DND-41 (cell line): ENCODE data around the gene SH3RF3.

Experiments
- CTCF ChIP-seq: IDR thresholded peaks from 2 replicates; pipeline ENCODE4 v1.5.1; 2012; ENCODE audit warnings: borderline replicate concordance, low read length, moderate library complexity, mild to moderate bottlenecking; ENCODE audit not compliant: poor library complexity, severe bottlenecking; ENCODE audit errors: extremely low read depth
- EZH2 ChIP-seq: IDR thresholded peaks from 3 replicates; pipeline ENCODE4 v1.6.1; 2012; ENCODE audit warnings: borderline replicate concordance, low read depth, mild to moderate bottlenecking, moderate library complexity, low read length, inconsistent platforms; ENCODE audit not compliant: severe bottlenecking

GRCh38 chr2:109094144-109094543, 34.9 kb upstream of the SH3RF3 start:
- TF ChIP-seq CTCF (no peak), EZH2 (no peak)
